GM18520 (cell line): ENCODE measurements around the gene FRY.

Experiments
- ATAC-seq: cut with Tn5 transposase; IDR thresholded peaks from one replicate; pipeline ENCODE4 v1.9.1; 2021; ENCODE audit not compliant: unreplicated experiment

The FRY gene

GRCh38 chr13:32254416-32254815 lies 222.8 kb downstream of the FRY start:
- ATAC-seq: no peak

GRCh38 chr13:32254916-32255723 lies 223.5 kb downstream of the FRY start:
- ATAC-seq: no peak

GRCh38 chr13:32255724-32256109 lies 224.1 kb downstream of the FRY start:
- ATAC-seq: no peak

- ATAC-seq: no peak
Observed at GRCh38 chr13:32256243-32256642, 224.7 kb downstream of the FRY start.

- ATAC-seq: no peak
Observed at GRCh38 chr13:32257649-32258048, 226.1 kb downstream of the FRY start.

GRCh38 chr13:32259116-32259515 lies 227.5 kb downstream of the FRY start:
- ATAC-seq: no peak

GRCh38 chr13:32261567-32261966 lies 230.0 kb downstream of the FRY start:
- ATAC-seq: no peak

- ATAC-seq: no peak
Observed at GRCh38 chr13:32262165-32262564, 230.6 kb downstream of the FRY start.

- no peak for ATAC-seq
Observed at GRCh38 chr13:32262619-32263018, 231.0 kb downstream of the FRY start.

GRCh38 chr13:32264407-32264806 lies 232.8 kb downstream of the FRY start:
- ATAC-seq: no peak

GRCh38 chr13:32265726-32266125 lies 234.2 kb downstream of the FRY start:
- ATAC-seq: no peak

GRCh38 chr13:32266130-32266529 lies 234.6 kb downstream of the FRY start:
- ATAC-seq: no peak

GRCh38 chr13:32267836-32268439 lies 236.4 kb downstream of the FRY start:
- no peak for ATAC-seq

GRCh38 chr13:32272021-32272683 lies 240.6 kb downstream of the FRY start:
- ATAC-seq: no peak

GRCh38 chr13:32277839-32278238 lies 246.3 kb downstream of the FRY start:
- no peak for ATAC-seq

GRCh38 chr13:32278426-32278825 lies 246.9 kb downstream of the FRY start:
- ATAC-seq: no peak

- ATAC-seq: no peak
Observed at GRCh38 chr13:32281096-32281495, 249.5 kb downstream of the FRY start.

- ATAC-seq: no peak
Observed at GRCh38 chr13:32282096-32282711, 250.6 kb downstream of the FRY start.

- ATAC-seq: no peak
Observed at GRCh38 chr13:32284927-32285632, 253.5 kb downstream of the FRY start.

- no peak for ATAC-seq
Observed at GRCh38 chr13:32285633-32285965, 254.0 kb downstream of the FRY start.

- ATAC-seq: no peak
Observed at GRCh38 chr13:32297206-32297605, 265.6 kb downstream of the FRY start.
